ENCODE measurements around the gene EEA1. TPM values are rescaled to one million over a fixed set of nuclear protein-coding genes. Genes with fewer than 3 reads are reported as not detected.
"Not testable (repeated sequence)": the region's sequence is repeated elsewhere in the genome, so short reads cannot be mapped to it uniquely, and the experiment has no call there.

EEA1 gene
- total RNA-seq, 4 donors from 2014 or later: 24.7 to 45.0 (median 32.1) TPM

DNA sequence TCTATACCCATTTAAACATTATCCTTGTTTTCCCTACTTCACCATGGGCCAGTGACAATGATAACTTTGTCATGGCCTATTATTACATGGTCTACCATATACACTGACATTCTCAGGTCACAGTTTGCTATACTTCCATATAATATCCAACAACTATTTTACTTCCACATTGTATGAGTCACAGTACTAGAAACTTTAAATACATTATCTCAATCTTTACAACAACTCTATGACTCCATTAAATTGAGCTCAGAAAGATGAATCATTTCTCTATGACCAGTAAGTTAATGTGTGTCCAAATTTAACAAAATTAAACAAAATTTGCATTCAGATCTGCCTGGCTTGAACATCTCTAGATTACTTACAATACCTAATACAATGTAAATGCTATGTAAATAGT lies 132.4 kb downstream of the EEA1 start:
- intact Hi-C loops (cut with DNase I; ENCODE audit: low total_unique reads): loop anchor here (10.0 kb wide), 1 partner anchor 598 kb away; no protein-coding TSS in a partner anchor
- DNase-seq (ENCODE audit: low spot score in 2 of 2): no peak
- H3K4me3 ChIP-seq (ENCODE audit: low read depth, poor library complexity, severe bottlenecking): no peak overlapping the region
- TF ChIP-seq POLR2A (IDR thresholded peaks at IDR 0.05): no peak
- TF ChIP-seq, protein P1, sequence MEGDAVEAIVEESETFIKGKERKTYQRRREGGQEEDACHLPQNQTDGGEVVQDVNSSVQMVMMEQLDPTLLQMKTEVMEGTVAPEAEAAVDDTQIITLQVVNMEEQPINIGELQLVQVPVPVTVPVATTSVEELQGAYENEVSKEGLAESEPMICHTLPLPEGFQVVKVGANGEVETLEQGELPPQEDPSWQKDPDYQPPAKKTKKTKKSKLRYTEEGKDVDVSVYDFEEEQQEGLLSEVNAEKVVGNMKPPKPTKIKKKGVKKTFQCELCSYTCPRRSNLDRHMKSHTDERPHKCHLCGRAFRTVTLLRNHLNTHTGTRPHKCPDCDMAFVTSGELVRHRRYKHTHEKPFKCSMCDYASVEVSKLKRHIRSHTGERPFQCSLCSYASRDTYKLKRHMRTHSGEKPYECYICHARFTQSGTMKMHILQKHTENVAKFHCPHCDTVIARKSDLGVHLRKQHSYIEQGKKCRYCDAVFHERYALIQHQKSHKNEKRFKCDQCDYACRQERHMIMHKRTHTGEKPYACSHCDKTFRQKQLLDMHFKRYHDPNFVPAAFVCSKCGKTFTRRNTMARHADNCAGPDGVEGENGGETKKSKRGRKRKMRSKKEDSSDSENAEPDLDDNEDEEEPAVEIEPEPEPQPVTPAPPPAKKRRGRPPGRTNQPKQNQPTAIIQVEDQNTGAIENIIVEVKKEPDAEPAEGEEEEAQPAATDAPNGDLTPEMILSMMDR (IDR thresholded peaks at IDR 0.05): no peak

DNA sequence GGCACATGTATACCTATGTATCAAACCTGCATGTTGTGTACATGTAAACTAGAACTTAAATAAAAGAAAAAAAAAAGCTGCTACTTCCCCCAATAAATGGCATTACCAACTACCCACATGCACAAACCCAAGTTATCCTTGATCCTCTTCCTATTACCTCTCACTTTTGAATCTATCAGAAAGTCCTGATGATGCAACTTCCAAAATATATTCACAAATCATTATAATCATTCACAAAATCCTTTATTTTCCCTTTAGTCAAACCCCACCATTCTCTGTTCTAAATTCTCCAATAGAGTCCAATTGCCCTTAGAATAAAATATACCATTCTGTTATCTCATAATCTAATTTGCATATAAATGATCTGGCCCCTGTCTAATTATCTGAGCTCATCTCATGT lies 134.3 kb downstream of the EEA1 start:
- DNase-seq (ENCODE audit: low spot score in 2 of 2): no peak
- TF ChIP-seq POLR2A (IDR thresholded peaks at IDR 0.05): no peak
- TF ChIP-seq, protein P1 (IDR thresholded peaks at IDR 0.05): no peak
- intact Hi-C loops (cut with DNase I; ENCODE audit: low total_unique reads): loop anchor here (10.0 kb wide), 1 partner anchor 600 kb away; no protein-coding TSS in a partner anchor
- H3K4me3 ChIP-seq (ENCODE audit: low read depth, poor library complexity, severe bottlenecking): no peak overlapping the region

DNA sequence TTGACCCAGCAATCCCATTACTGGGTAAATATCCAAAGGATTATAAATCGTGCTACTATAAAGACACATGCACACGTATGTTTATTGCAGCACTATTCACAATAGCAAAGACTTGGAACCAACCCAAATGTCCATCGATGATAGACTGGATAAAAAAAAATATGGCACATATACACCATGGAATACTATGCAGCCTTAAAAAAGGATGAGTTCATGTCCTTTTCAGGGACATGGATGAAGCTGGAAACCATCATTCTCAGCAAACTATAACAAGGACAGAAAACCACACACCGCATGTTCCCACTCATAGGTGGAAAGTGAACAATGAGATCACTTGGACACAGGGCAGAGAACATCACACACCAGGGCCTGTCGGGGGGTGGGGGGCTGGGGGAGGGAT lies 134.7 kb downstream of the EEA1 start:
- DNase-seq (ENCODE audit: low spot score in 2 of 2); H3K4me3 ChIP-seq (ENCODE audit: low read depth, poor library complexity, severe bottlenecking): not testable (repeated sequence)
- WGBS, 2 donors: 94 to 97% methylated on average over 5 of the region's 5 CpGs
- intact Hi-C loops (cut with DNase I; ENCODE audit: low total_unique reads): loop anchor here (10.0 kb wide), 1 partner anchor 600 kb away; no protein-coding TSS in a partner anchor

DNA sequence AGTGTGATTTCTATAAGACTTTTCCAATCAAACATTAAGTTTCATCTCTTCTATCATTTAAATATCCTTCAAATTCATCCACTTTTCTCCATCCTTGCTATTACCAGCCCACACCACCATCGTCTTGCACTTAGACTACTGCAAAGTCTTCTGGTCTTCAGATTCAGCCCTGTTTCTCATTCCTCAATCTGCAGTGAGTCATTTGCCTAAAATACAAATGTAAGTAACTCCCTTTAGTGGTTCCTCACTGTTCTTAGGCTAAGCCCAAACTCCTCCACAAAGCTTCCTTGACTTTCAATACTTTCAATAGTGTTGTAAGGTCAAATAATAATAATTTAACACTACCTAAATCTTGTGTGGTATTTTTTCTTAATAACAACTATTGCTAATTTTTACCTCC lies 143.1 kb downstream of the EEA1 start:
- intact Hi-C loops (cut with DNase I; ENCODE audit: low total_unique reads): loop anchor here (5.0 kb wide), 1 partner anchor 201 kb away; no protein-coding TSS in a partner anchor
- DNase-seq (ENCODE audit: low spot score in 2 of 2): no peak
- no peak for TF ChIP-seq POLR2A (IDR thresholded peaks at IDR 0.05)
- TF ChIP-seq, protein P1 (IDR thresholded peaks at IDR 0.05): no peak
- H3K4me3 ChIP-seq (ENCODE audit: low read depth, poor library complexity, severe bottlenecking): no peak overlapping the region
- WGBS, 2 donors: 83 to 85% methylated on average over 1 of the region's 1 CpG

DNA sequence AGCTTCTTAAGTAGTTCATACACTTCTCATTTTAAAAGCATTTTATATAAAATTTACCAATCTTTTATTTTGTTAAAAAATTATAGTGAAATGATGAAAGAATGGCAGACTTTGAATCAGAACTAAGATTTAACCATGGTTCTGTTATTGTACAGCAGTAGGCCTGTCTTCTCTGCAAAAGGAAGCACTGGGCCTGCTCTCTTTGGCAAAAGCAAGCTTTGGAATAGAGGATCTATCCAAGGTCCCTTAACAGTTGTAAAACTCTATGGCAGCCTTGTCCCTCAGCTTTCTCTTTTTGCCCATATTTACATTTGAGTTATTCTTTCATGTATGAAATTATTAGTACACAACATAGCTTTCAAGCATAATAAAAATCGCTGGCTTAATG lies 143.5 kb downstream of the EEA1 start:
- intact Hi-C loops (cut with DNase I; ENCODE audit: low total_unique reads): loop anchor here (5.0 kb wide), 1 partner anchor 202 kb away; no protein-coding TSS in a partner anchor
- TF ChIP-seq POLR2A (IDR thresholded peaks at IDR 0.05): no peak
- TF ChIP-seq, protein P1 (IDR thresholded peaks at IDR 0.05): no peak
- DNase-seq (ENCODE audit: low spot score in 2 of 2): no peak
- no peak overlapping the region for H3K4me3 ChIP-seq (ENCODE audit: low read depth, poor library complexity, severe bottlenecking)
- 75 to 93% methylated on average over 1 of the region's 1 CpG for WGBS, 2 donors

DNA sequence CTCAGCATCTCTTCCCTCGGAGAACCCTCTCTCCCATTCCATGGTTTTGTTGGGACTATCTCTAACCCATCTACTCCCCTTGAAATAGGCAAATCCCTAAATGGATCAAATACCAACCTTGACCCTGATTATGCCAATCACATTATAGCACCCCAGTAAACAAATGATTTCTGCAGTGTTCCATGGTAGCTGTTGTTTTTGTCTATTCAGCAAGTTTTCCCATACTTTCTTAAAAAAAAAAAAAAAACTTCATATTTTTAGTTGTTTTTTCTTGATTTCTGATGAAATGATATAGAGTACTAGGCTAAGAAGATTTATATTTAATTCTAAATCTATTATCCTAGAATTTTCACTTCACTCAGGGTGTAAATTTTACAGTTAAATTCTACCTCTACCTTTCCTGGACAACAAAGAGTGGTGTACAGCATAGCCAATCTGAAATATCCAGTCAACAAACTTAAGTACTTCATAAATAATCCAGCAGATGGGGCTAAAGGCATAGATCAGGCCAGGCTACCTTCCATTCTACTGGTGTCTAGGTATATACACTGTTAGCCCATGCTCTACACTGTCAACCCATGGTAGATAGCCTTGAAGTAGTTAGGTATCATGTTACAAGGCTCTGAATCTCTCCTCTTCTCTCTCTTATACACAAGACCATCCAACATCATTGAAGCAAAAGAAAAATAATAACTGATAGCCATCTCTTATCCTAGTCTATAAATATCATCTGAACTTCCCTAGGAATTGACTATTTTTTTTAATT lies 144.1 kb downstream of the EEA1 start:
- no peak overlapping the region for H3K4me3 ChIP-seq (ENCODE audit: low read depth, poor library complexity, severe bottlenecking)
- WGBS, 2 donors: 51 to 65% methylated on average over 1 of the region's 1 CpG
- TF ChIP-seq POLR2A (IDR thresholded peaks at IDR 0.05): no peak
- TF ChIP-seq, protein P1 (IDR thresholded peaks at IDR 0.05): no peak
- no peak for DNase-seq (ENCODE audit: low spot score in 2 of 2)
- intact Hi-C loops (cut with DNase I; ENCODE audit: low total_unique reads): loop anchor here (5.0 kb wide), 1 partner anchor 202 kb away; no protein-coding TSS in a partner anchor

Data from lower leg skin (tissue), 4 donors.